PFSK-1 (cell line): ENCODE results near the gene ERBIN.

ENCODE experiments used
- POLR2AphosphoS5 ChIP-seq: IDR thresholded peaks from 2 replicates; pipeline ENCODE4 v1.6.1; 2012; ENCODE audit warnings: low read depth, mild to moderate bottlenecking, control low read depth, low read length, moderate library complexity
- REST ChIP-seq, 2 experiments: IDR thresholded peaks; 2 replicates each; pipeline versions ENCODE4 v1.6.1 to v1.8.0; 2011 to 2012; ENCODE audit warnings: low read depth in 2 of 2, low read length in 2 of 2, control low read depth in 1 of 2, inconsistent platforms in 1 of 2, mild to moderate bottlenecking in 1 of 2, moderate library complexity in 1 of 2; ENCODE audit not compliant: insufficient read depth in 1 of 2
- SIN3A ChIP-seq: IDR thresholded peaks from 2 replicates; pipeline ENCODE4 v1.6.1; 2012; ENCODE audit warnings: mild to moderate bottlenecking, low read length, moderate library complexity, borderline replicate concordance; ENCODE audit not compliant: insufficient read depth
- TAF1 ChIP-seq: IDR thresholded peaks from 2 replicates; pipeline ENCODE4 v1.6.1; 2012; ENCODE audit warnings: low read length, control low read depth, borderline replicate concordance; ENCODE audit not compliant: insufficient read depth

DNA sequence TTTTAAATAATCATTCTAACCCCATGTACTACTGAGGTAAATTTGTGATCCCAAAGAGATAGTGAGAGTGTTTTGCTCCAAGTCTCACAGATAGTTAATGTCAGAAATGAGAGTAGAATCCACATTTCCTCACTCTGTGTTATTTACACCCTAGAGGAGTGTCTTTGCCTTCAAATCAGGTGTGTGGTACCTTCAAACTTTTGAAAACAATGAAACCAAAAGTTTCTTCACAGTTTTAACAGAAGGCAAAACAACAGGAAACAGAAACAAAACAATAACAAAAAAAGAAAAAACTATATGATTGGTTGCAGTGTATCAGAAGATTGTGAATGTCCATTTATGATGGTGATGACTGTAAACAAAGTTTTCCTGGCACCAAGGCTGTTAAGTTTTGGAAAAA, 85.9 kb downstream of the ERBIN start:
- TF ChIP-seq POLR2AphosphoS5 (no peak), REST (IDR thresholded peaks at IDR 0.05; ENCODE audit: insufficient read depth in 1 of 2, low read depth in 2 of 2, low read length in 2 of 2) (no peak), TAF1 (no peak), SIN3A (no peak)
